ENCODE measurements around the gene ZNF239.
A peak's percentile ranks its signal among the peaks of the same experiment; 100 is the strongest.

DNA sequence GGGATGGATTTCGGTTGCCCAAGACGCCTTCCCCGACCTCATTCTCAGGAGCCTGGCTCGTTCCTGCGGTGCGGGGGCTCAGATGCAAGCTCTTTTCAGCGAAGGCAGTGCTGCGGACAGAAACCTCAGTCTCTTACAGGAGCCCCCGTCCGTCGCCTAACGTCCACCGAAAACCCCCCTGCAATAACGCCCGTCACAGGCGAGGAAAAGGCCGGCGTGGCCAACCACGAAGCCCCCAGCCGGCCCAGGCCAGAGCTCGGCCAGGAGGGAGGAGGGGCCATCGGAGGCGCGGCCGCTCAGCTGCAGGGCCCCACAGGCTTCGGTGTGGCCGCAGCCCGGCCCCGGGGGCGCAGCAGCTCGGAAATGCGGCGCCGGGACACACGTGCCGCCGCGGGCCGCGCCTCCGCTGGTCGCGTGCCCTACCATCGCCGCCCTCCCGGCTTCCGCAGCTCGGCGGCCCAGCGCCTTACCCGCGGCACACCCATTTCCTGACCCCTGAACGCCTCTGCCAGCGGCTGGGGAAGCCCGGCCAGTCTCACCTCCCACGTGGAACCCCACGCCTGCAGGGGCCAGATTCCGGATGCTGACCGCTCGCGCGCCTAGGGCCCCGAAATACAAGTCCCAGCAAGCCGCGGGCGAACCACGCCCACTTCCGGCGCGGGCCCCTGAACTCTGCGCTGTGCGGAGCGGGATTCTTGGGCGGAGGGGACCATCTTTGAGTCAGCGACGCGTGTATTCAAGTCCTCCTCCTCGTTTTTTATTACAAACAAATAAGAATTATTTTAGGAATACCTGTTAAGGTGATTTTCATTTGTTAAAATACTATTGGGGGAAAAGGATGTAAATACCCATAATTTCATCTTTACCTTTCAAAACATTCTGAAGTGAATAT is at the start of gene ZNF239:
- TF ChIP-seq POLR2A (IDR thresholded peaks at IDR 0.05): peak in 1 of 2 donors; percentile 34
- TF ChIP-seq CTCF (IDR thresholded peaks at IDR 0.05): peak in 2 of 5 experiments; percentile 19 to 44

Data from tibial nerve (tissue), 3 donors.